GM04503 (cell line): Measurements from ENCODE around the gene MMAB.

Source experiments
- DNase-seq: peaks from one replicate; pipeline ENCODE4 v3.0.0-alpha.2; 2012; ENCODE audit warnings: low read depth

The MMAB gene

DNA sequence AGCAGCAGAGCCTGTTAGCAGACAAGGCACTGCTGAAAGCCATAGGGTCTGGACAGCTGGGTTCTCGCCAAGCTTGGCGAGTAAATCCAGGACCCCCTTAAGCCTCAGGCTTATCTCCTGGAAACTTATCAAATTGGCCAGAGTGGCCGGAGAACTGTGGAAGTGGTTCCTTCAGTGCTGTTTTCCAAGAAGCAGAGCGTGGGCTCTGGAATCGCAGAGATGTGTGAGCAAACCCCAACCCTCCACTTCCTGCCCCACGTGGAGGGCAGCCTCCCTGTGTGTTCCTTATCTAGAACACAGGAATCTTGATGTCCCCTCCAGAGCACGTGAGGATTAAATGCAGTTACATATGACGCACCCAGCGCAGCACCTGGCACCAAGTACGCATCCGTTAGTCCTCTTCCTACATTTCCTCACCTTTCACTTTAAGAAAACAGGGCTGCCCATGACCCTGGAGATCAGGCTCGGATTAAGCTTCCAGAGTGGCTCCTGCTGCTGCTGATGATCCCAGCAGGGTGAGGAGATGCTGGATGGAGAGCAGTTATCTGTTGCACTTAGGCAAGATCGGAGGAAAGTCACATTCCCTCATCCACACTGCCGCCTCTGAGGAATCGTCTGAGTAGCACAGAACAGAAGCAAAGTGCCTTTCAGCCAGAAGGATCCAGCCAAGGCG lies 35.0 kb downstream of the MMAB start:
- no peak for DNase-seq

GRCh38 chr12:109537136-109537535 lies 36.2 kb downstream of the MMAB start:
- no peak for DNase-seq

DNA sequence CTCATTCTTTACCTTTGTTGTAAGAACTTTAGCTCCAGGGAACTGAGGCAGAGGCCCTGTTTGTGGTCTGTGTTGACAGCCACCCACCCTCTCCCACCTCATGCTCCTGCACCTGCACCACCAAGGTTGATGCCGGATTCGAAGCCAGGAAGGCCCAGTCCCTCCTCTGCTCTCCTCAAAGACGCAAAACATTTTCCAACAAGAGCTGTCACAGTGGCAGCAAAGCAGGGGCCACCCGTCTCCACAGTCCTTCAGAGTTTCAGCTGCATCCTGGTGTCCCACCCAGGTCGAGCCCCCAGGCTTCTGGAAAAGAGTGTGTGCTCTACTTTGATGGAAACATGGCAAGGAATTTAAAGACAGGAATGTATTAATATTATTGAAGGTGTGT lies 37.4 kb downstream of the MMAB start:
- no peak for DNase-seq

- no peak for DNase-seq
These were observed 38.0 kb downstream of the MMAB start for GRCh38 chr12:109535231-109535862.

DNA sequence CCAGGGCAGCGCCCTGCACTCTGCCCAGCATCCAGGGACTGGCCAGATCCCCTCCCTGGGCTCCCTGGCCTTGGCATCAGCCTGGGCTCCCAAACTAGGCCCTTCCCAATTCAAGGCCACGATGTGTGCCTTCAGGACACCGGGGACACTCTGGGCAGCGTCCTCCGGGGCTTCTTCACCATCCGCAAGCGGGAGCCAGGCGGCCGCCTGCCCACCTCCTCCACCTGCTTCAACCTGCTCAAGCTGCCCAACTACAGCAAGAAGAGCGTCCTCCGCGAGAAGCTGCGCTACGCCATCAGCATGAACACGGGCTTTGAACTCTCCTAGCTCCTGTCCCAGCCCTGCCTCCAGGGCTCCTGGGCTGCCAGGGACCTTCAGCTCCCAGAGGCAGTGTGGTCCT lies 38.8 kb downstream of the MMAB start:
- no peak for DNase-seq

- no peak for DNase-seq
These were observed 39.9 kb downstream of the MMAB start for GRCh38 chr12:109533487-109533740.

- DNase-seq, result no peak
These were observed 40.4 kb downstream of the MMAB start for GRCh38 chr12:109532721-109533486.

DNA sequence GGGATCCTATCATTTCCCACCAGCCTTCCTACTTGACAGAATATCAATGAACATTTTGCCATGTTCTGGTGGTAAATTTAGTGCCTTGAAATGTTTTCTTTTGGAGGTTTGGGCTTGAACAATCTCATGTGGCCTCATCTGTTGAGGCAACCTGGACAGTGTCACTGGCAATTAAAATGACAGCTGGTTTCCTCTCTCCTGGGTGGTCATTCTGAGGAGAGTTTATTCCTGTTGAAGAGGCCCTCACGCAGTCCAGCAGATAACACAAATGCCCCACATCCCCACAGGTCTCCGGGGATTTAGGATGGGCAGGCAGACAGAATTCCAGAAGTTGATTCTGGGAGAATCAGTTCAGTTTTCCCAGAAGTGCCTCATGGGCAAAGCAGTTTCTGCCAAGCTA lies 41.9 kb downstream of the MMAB start:
- no peak for DNase-seq

- DNase-seq, result no peak
These were observed 43.3 kb downstream of the MMAB start for GRCh38 chr12:109529691-109530640.

DNA sequence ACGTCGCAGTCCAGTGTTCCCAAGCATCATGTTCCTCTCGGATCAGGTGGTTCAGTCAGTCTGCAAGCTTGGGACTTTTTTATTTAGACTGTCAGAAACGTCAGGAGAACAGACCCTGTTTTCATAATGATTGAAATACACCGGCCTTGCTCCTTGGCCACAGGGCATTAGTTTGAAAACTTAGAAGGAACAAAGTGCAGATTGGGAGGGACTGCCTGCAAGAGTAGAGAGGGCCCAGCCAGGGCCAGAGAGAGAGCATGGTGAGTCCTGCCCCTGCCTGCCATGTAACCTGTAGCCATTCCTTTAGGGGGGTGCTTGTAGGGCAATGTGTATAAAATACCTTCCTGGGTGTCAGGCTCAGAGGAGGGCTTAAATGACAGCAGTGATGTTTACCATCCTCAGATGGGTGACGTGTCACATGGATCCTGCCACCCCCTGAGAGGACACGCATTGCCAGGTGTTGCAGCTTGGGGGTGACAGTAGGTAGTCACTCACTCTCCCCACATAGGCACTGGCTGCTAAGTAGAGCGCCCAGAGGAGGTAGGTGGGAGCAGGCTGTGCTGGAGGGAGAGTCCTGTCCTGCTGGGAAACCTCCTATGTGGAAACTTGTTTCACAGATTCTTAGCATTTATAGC lies 45.7 kb downstream of the MMAB start:
- DNase-seq, result no peak

DNA sequence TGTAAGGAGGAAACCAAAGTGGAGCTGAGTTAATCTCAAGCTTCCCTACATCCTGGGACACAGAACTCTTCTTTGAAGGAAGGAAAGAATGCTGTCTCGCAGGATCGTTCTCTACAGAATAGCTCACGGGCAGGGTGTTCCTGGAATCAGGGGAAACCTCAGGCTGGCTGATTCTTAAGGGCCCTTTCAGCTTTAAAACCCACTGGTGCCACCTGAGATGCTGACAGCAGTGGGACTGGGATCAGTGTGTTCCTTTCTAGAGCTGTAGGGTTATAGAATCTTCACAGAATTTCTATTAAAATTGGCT lies 48.1 kb downstream of the MMAB start:
- DNase-seq, result no peak

DNA sequence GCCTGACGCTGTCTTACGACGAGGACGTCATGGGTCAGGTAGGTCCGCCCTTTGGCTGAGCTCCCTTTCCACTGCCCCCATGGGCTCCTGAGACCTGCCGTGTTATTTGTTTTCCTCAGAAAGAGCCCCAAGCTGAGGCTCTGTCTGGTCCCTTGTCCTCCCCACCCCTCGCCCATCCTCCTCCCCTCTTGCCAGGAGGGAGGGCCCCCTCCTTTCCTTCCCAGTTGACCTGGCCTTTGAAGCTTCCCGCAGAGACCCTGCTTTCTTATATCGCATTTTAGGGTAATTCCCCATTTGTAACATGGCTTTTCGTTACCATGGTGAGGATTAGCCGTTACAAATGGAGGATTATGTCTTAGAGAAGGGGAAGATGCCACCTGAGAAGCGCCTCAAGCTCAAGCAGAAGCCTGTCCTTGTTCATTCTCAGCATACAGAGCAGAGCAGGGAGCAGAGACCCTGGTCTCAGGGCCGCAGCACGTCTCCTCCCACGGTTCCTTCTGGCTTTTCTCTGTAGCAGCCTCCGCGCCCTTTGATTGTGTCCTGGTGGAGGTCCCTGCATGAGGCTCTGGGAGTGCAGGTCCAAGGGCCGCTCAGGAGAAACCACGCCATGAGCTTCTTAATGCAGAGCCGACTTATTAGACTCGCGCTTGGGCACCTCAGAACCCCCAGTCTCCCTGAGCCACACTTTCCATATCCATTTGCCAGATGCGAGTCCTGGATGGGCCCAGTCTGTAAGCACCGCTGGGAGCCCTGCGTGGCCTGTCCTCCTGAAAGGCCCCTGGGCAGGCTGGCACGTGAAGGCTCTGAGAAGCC lies 48.6 kb downstream of the MMAB start:
- DNase-seq, result no peak

DNA sequence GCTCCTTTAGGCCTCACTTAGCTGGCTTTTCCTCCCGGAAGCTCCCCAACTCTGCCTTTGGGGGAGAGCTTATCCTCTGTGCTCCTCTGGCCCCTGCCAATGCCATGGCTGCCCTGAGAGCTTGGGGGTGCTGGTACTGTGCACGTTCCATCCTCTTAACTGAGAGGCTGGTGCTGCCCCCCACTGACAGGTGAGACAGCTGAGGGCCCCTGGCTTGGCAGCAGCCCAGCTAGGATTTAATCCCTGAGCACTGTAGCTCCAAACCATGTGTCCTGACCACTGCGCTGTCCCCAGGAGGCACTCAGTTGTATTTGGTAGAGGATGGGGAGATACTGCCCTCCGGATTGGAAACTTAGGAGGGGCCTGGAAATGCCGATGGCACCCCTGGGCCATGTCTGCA lies 49.8 kb downstream of the MMAB start:
- no peak for DNase-seq

- no peak for DNase-seq
These were observed 50.2 kb downstream of the MMAB start for GRCh38 chr12:109523071-109523470.

DNA sequence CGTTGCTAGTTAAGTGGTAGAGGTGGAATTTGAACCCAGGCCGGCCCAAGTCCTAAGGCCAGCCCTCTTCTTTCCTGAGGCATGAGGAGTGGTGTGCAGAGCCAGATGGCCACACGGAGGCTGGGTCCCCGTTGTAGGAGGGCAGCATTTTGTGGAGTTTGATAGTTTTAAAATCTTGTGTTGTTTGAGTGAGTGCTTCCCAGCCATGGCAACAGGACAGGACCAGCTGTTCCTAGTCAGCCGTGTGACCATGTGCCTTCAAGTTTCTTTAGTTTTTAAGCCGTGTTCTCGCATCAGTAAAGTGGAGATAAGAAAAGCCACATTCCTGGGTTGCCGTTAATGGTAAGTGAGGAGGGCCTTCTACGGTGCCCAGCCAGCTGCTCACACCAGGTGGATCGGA lies 51.5 kb downstream of the MMAB start:
- no peak for DNase-seq

- no peak for DNase-seq
These were observed 53.5 kb downstream of the MMAB start for GRCh38 chr12:109519787-109520186.

DNA sequence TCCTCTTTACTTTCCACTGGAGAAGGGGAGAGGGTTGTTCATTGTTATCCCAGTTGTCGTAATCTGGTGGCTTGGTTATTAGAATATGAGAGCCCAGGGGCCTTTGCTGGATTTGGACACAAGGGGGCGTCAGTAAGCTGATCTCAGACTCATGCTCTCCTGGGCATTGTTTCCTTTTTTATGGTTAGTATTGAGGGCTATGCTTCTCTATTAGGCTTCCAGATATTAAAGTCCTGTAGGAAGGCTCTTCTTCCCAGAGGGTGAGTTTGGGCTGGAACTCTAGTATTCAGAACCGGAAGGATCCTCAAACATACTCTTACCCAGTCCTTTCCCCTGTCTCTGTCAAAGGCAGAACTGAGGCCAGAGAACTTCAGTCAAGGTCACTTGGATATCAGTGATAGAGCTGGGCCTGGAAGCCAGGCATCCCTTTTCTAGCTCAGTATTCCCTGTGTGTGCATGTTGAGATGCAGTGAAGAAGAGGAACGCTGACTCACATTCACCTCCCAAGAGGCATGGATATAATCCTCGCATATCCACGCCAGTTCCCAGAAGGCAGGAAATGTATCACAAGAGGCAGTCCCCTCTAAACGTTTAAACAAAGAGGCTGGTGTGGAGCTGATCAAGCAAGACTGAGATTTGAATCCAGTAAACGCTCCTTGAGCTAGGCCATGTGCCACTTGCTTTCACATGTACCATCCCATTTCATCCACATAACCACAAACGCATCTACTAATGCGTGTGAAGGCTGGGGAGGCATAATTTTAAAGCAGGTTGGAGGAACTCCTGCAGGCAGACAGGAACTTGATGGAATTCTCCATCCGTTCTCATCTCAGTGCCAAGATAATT lies 54.3 kb downstream of the MMAB start:
- DNase-seq, result peak; percentile 66

GRCh38 chr12:109517619-109518018 lies 55.7 kb downstream of the MMAB start:
- DNase-seq, result no peak

GRCh38 chr12:109513977-109514376 lies 59.3 kb downstream of the MMAB start:
- no peak for DNase-seq

DNA sequence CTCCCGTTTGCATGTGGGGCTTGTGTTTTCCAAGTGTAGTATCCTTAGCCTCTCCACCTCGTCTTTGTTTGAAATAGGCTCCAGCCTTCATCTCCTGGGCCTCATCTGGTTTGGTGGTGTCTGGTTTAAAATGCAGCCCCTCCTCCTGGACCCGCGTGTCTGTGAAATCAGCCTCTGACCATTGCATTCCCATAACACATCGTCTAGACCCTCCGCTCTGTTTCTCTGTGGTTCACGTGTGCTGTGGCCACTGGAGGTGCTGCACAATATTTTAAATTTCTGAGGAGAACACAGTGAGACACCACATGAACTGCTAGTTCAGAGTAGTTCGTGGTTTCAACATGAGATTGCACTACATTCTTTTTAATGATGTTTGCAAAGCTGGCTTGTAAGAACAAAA lies 60.3 kb downstream of the MMAB start:
- DNase-seq, result no peak
